GM21526 (cell line): ENCODE results near the gene KCNQ1OT1.

Experiments used
- ATAC-seq: cut with Tn5 transposase; IDR thresholded peaks from one replicate; pipeline ENCODE4 v1.9.1; 2021; ENCODE audit warnings: moderate library complexity; ENCODE audit not compliant: unreplicated experiment, low FRiP score

The KCNQ1OT1 gene

GRCh38 chr11:2704356-2704755 is 4.6 kb upstream of the KCNQ1OT1 start:
- no peak for ATAC-seq

GRCh38 chr11:2703363-2704141 is 3.8 kb upstream of the KCNQ1OT1 start:
- ATAC-seq: no peak

GRCh38 chr11:2702771-2703362 is 3.1 kb upstream of the KCNQ1OT1 start:
- no peak for ATAC-seq

GRCh38 chr11:2701898-2702434 is 2.2 kb upstream of the KCNQ1OT1 start:
- ATAC-seq: no peak

- ATAC-seq: no peak
These were observed 1.4 kb upstream of the KCNQ1OT1 start for GRCh38 chr11:2701230-2701629.

GRCh38 chr11:2700415-2701211 is 819 bp upstream of the KCNQ1OT1 start:
- ATAC-seq: peak; percentile 11

- peak; percentile 8 for ATAC-seq
These were observed 636 bp downstream of the KCNQ1OT1 start for GRCh38 chr11:2699185-2699530.

GRCh38 chr11:2698386-2699184 is 1.2 kb downstream of the KCNQ1OT1 start:
- ATAC-seq: no peak

GRCh38 chr11:2697866-2698265 is 1.9 kb downstream of the KCNQ1OT1 start:
- no peak for ATAC-seq

GRCh38 chr11:2696455-2696854 is 3.3 kb downstream of the KCNQ1OT1 start:
- no peak for ATAC-seq

- ATAC-seq: no peak
These were observed 4.5 kb downstream of the KCNQ1OT1 start for GRCh38 chr11:2694995-2695939.

- ATAC-seq: no peak
These were observed 5.3 kb downstream of the KCNQ1OT1 start for GRCh38 chr11:2694495-2694894.

- ATAC-seq: no peak
These were observed 6.2 kb downstream of the KCNQ1OT1 start for GRCh38 chr11:2693271-2694261.

GRCh38 chr11:2691991-2692875 is 7.6 kb downstream of the KCNQ1OT1 start:
- no peak for ATAC-seq

GRCh38 chr11:2691355-2691761 is 8.4 kb downstream of the KCNQ1OT1 start:
- ATAC-seq: no peak

GRCh38 chr11:2690596-2691354 is 9.0 kb downstream of the KCNQ1OT1 start:
- no peak for ATAC-seq
